ENCODE results near the gene GAREM1.

DNA sequence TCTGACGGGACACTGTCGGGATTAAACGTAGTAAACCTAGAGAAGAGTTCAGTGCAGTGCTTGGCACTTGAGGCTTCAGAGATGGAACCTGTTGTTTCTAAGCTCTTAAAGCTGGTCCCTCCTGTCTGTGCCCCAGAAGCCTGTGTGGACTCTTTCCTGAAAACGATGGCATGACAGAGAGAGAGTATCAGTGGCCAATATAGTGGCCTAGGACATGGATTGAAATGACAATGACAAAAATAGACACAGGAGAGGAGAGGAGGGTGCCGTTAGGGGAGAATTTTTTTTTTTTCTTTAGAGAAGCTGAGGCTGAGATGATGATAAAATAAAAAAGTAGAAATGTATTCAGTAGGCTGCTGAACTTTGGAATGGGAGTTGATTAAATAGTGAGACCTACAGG lies 138.0 kb downstream of the GAREM1 start:
- no peak for TF ChIP-seq POLR2A (IDR thresholded peaks at IDR 0.05)
- TF ChIP-seq, protein P1, sequence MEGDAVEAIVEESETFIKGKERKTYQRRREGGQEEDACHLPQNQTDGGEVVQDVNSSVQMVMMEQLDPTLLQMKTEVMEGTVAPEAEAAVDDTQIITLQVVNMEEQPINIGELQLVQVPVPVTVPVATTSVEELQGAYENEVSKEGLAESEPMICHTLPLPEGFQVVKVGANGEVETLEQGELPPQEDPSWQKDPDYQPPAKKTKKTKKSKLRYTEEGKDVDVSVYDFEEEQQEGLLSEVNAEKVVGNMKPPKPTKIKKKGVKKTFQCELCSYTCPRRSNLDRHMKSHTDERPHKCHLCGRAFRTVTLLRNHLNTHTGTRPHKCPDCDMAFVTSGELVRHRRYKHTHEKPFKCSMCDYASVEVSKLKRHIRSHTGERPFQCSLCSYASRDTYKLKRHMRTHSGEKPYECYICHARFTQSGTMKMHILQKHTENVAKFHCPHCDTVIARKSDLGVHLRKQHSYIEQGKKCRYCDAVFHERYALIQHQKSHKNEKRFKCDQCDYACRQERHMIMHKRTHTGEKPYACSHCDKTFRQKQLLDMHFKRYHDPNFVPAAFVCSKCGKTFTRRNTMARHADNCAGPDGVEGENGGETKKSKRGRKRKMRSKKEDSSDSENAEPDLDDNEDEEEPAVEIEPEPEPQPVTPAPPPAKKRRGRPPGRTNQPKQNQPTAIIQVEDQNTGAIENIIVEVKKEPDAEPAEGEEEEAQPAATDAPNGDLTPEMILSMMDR (IDR thresholded peaks at IDR 0.05): no peak
